GM03348 (cell line): ENCODE measurements around the gene GCSH.

ENCODE experiments used
- DNase-seq: peaks from one replicate; pipeline ENCODE4 v3.0.0; 2012; ENCODE audit warnings: low spot score

GCSH gene

DNA sequence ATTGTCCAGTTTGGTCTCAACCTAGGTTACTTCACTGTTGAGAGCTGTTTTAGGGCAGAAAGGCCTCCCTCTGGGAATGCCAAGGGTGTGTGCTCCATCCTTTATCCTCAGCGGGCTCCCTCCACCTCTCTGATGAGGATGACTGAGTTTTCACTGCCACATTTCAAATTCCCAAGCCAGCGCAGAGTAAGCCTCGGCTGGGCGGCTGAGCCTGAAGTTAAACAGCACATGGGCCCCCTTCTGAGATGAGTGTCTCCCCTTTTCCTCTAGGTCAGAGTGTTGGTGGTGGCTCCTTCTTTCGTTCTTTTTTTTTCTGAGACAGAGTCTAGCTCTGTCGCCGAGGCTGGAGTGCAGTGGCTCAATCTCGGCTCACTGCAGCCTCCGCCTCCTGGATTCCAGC, 5.5 kb upstream of the GCSH start:
- DNase-seq, result no peak

DNA sequence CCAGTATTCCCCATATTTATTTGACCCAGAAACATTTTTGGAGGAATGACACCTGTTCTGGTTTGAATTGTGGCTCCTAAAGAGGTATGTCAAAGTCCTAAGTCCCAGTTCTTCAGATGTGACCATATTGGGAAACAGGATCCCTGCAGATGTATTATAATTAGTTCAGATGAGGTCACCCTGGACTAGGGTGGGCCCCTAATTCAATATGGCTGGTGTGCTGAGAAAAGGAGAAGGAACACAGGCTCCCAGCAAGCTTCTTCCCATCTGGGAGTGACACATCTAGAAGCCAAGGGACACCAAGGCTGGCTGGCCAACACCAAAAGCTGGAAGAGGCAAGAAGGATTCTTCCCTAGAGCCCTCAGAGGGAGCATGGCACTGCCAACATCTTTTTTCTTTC, 3.8 kb upstream of the GCSH start:
- DNase-seq, result no peak

DNA sequence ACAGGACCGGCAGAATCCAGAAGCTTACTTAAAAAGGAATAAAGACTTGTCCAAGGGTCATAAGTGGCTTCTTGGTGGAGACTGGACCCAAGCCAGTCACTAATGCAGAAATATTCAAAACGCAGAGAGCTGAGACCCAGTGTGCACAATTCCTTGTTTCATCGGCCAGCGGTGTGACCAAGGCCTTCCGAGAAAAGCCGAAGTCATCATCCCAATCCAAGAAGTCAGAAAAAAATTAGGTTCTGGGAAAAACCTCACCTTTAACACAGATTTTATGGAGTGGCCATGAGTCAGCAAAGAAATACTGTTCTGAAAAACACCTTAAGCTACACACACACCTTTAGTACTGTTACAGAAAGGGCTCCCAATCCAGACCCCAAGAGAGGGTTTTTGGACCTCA, 1.0 kb upstream of the GCSH start:
- DNase-seq, result no peak

DNA sequence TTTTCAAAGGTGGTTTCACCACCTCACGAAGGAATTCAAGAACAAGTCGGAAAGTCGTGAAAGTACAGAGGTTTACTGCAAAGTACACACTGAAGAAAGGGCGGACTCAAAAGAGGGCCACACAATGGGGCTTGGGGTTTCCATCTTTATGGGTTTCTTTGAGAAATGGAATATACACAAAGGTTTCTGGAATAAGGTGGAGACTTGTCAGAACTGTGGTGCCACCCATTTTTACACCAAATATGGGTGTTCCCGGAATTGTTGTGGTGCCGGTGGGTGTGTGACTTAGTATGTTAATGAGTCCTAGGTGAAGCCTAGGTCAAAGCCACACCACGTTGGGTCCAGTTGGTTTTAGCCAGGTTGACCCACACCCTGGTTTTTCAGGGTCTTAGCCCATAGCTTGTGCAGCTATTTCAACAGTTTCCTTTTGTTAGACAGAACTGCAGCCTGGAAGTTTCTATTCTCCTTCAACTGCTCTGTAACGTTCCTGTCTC, 567 bp upstream of the GCSH start:
- DNase-seq, result no peak

DNA sequence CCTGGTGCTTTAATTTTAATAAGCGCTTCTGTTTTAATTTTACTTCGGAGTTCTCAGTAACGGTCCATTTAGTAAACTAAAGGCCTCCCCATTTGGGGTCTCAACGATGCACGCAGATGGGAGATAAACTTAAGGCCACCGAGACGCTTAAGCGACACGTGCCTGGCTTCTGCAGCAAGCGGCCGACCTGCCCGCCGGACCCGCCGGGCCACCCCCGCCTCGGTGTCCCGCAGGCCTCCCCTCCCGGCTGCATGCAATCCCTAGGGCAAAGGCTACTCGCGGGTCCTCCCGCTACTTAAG, 592 bp downstream of the GCSH start:
- DNase-seq, result no peak

DNA sequence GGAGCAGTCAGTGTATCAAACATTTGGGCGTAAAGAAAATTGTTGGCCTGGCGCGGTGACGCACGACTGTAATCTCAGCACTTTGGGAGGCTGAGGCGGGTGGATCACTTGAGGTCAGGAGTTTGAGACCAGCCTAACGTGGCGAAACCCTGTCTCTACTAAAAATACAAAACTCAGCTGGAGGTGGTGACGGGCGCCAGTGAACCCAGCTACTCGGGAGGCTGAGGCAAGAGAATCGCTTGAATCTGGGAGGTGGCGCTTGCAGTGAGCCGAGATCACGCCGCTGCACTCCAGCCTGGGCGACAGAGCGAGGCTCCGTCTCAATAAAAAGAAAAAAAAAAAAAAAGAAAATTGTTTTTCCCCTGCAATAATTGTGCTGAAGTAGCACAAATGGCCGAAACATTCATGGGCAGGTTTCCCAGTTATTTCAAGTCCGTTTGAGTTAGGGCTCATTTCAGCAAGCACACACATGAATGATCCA, 1.4 kb downstream of the GCSH start:
- peak; percentile 23 for DNase-seq

DNA sequence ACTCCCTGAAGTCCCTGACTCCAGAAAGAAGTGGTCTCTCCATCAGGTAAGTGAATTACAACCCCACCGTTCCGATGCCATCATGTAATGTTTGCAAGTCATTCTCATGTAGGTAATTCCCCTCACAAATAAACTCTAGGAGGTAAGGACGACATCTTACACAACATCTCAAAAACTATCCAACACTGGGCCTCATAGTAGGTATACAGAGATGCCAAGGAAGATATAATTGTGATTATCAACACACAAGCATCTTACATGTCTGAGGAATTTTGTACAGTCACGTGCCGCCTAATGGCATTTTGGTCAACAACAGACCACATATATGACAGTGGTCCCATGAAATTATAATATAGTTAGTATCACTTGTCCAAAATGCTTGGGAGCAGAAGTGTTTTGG, 7.4 kb downstream of the GCSH start:
- no peak for DNase-seq

DNA sequence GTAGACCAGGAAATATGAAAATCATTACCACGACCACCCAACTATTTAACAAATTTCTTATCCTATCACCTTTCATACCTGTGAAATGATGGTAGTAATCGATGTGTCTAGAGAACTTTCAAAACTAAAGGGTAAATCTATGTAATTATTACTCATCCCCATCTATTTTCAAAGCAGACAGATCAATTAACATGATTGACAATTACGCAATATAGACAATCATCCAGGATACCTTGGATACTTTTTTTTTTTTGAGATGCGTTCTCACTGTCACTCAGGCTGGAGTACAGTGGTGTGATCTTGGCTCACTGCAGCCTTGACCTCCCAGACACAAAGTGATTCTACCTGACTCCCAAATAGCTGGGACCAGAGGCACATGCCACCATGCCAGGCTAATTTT, 15.2 kb downstream of the GCSH start:
- no peak for DNase-seq

DNA sequence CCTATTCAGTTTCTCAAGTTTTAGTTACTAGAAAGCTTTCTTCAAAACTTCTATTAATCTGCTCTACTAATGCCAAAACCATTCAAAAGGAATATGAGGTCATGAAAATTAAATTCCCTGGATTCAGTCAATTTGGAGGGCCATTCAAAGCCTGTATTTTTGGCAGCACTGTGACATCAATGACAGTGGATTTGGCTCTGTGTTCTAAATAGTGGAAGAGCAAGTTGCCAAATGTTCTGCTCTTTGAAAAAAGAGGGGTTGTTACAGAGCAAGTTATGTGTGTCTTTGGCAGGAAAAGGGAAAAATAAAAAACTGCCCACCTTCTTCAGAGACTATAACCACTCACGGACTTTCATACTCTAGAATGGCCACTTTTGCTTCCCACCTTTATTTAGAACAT, 16.0 kb downstream of the GCSH start:
- no peak for DNase-seq

DNA sequence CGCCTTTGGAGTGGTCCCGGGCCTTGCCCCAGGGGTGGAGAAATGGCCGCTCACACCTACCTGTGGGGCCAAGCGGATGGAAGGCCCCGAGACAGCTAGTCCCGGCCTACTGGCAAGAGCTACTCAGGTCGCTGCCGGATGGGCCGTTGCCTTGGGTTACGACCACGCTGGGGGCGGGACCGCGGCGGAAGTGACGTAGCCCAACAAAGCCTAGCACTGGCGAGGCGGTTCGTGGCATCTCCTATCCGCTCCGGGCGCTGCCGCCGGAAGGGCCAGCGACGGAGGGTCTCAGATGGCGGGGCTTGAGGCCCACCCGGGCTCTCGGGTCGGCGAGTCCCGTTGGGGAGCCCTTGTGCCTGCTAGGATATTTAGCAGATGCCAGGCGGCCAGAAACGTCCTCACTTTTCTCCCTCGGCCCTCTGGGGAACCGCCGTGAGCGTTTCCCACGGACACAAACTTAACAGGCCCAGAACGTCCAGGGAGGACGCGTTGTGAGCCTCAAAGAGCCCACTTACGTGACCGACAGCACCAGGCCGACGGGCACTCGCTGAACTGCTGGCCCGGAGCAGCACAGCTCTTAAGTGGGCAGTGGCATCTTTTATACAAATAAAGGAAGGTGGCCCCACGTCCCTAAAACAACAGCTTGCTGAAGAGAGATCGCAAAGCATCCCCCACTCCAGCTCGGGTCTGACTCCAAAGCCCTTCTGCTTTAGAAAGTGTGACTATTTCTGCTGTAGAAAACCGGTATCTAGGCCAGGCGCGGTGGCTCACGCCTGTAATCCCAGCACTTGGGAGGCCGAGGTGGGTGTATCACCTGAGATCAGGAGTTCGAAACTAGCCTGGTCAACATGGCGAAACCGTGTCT, 18.9 kb downstream of the GCSH start, which contains the start of gene C16orf46:
C16orf46 (minus strand) TSS at position 163 of the 865 bp plus-strand sequence. CDS start 13,283 bp downstream, outside the sequence.
- DNase-seq, result peak; percentile 97

DNA sequence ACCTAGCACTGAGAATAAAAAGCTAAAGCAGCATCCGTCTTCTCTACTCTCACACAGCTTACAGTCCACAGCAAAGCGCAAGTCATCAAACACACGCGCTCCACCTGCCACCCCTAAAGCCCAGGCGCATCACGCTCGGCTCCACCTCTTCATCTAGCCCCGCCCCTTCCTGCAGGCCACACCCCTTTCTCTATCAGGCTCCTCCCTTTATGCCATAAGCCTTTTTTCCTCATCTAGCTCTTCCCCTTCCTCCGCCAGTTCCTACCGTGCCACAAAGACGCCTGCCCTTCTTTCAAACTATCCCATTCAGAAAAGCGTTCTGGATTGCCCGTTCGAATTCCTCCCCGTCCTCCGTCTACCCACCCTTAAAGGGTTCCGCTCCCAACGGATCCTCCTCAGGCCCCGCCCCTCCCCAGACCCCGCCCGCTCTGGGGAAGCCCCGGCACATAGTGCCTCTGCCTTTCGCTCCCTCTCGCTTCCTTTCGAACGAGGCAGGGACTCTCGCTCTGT, 19.6 kb downstream of the GCSH start:
- peak; percentile 91 for DNase-seq

DNA sequence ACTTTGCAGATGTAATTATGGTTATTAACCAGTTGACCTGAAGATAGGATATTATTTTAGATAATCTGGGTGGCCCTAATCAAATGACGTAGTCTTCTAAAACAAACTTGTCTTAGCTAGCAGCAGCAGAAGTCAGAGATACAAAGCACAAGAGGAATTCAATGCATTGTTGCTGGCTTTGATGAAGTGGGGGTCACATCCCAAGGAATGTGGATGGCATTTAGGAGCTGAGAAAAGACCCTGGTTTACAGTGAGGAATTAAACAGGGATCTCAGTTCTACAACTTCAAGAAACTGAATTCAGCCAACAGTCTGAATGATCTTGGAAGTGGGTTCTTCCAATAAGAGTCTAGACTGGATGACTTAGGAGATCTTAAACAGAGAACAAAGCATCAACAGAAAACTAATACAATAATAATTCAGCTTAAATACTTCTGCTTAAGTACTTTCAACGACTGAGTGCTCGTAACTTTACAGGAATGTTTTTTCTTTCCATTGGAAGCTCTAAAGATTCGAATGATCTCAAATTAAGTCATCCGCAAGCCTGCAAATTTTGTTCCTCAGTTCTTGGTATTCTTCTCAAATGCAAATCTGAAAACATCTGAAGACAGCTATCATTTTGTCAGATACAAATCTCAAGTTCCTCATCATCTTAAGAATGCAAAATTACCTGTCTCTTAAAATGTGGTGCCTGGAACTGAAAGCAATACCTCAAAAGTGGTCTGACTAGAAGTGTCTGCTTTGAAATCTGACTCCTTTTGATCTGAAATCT, 22.4 kb downstream of the GCSH start:
- no peak for DNase-seq

DNA sequence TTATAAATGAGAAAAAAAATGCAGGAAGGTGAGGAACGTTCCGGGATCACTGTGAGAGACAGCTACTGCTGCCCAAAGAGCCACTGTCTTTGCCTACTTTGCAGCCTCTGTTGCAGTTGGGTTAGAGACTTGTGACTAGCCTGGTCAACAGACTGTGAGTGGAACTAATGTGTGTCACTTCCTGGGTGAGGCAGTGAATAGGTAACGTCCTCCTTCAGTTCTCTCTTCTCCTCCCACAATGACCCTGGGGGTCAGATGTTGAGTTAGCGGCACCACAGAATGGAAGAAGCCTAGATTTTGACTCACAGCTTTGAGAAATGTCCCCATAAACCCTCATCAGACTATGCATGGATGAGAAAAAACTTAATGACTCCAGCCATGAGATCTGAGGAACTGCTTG, 24.4 kb downstream of the GCSH start:
- DNase-seq, result no peak

DNA sequence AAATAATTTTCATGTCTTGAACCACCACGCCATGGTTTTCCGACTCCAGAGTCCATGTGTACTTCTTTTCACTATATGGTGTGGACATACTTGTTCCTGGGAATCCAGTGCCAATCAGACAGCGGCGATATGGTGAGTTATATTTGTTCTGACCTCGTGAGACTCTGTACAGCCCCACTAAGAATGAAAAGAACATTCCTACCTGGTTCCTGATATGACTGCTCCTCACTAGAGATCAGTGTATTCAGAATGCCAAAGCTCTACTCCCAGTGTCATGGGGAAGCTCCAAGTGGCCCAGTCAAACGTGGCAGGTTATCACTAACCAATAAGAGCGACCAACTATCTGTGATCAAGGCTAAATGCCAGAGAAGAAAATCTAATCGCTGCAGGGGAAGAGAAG, 25.2 kb downstream of the GCSH start:
- DNase-seq, result no peak

DNA sequence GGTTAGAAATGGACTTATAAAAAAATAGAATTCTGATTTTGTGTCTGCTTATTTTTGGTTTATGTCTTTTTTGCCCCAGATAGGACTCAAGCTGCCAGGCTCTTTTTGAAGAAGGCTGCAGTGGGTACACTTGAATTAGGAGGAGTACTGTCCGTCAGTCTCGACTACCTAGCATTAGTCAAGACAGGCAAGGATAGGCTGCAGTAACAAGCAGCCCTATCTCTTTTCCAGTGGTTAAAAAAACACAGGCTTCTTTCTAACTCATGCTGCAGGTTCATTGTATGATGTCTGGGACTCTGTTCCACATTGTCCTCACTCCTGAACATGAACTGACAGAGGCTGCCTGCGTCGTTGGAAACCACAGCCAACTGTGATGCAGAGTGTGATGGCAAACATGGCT, 27.1 kb downstream of the GCSH start:
- no peak for DNase-seq

DNA sequence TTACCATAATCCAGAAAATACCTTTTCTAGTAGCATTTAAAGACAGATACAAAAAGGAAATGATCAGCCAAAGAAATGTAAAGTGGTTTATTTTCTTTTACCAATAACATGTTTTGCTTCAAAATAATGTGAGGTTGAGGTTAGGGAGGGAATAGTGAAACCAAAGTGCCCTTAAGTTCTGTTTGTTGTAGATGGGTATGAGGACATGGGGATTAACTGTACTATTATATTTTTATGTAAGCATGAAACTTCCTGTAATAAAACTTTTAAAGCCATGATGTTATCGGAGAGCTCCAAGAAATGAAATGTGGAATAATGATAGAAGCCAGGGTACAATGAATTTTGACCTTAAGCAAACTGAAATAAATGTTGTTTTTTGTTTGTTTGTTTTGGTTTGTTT, 29.0 kb downstream of the GCSH start:
- no peak for DNase-seq

DNA sequence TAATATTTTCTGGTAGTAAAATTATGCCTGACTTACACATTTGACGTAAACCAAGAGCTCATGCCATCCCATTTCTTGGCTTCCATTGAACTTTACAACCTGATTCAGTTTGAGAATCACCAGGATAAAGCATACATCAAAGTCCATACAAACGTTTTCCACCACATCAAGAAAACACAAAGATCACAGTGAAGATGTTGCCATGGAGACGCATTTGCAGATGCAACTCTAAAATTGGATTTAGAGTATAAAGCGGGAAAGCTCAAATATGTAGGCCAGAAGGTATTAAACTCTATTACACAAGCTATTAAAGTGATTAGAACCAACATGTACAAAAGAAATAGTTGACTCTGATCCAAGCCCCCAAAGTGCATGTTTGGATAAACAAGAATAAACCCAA, 29.5 kb downstream of the GCSH start:
- DNase-seq, result no peak

DNA sequence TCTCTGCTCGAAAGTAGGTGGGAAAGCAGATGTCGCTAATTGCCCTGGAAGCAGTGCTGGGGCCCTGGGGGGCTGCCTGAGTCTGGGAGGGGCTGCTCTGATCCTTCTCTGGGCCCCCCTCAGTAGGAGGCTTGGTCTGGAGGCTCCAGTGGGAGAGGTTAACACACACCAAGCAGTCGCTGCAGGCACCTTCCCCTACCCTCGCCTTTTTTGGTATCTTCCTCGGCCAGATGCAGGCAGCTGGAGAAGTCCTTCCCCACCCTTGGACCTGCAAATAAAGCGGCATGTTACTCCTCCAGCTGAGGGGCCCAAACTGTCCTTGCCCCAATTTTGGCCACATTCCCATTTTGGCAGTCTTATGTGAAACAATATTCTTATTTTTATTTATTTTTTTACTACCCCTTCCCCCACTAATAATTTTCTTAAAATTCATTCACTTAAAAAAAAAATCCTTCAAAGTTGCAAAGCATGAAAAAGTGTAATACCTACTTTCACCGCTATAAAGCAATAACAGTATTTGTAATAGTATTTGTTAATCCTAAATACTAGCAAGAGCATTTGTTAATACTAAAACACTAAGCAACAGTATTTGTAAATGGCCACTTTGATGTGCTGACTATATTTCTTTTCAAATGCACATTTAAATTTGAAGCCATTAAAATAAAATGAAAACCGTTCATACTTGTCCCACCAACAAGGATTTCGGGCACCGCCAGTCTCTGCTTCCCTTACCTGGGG, 34.2 kb downstream of the GCSH start:
- no peak for DNase-seq

DNA sequence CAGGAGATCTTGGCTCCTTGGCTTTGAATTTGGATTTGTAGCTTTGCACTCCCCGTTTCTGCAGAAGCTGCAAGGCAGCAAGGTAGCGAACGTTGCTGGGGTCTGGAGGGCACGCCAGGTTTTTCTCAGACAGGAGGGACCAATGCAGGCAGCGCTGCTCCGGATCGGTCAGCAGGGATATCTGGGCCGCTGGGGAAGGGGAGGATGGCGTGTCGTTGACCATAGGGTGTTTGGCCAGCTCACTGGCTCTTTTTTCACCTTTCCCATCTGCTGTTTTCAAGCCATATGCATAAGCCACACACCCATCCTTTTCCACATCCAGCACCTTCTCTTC, 34.9 kb downstream of the GCSH start:
- DNase-seq, result no peak

DNA sequence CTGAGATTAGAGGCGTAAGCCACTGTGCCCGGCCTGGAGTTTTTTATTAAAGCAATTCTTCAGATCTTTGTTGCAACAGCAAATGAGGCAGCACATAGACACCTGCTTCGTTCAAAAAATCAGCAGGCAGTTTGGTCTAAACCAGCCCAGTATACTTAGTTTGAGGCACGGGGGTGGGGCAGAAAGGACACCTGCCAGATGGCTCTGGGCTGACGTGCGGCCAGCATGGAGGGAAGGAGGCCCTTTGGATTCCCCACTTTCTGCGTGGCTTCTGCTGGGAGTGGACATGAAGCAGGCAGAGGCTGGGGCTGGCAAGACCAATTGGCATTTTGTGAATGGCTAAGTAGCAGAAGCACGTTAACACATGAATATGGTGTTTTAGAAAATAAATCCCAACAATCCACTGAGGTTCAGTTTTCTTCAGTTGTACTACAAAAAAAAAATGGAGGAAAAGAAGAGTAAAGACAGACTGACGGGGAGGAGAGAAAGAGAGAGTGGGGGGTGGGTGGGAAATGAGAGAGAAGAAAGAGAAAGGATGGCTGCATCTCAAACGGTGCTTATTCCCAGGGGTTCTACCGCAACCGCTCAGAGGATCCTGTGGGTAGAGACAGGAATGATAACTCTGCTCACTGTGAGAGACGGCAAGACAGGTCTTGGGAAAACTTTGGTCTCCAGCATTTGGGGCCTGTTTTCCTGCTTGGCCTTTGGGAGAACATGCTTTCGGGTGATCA, 35.5 kb downstream of the GCSH start:
- no peak for DNase-seq

DNA sequence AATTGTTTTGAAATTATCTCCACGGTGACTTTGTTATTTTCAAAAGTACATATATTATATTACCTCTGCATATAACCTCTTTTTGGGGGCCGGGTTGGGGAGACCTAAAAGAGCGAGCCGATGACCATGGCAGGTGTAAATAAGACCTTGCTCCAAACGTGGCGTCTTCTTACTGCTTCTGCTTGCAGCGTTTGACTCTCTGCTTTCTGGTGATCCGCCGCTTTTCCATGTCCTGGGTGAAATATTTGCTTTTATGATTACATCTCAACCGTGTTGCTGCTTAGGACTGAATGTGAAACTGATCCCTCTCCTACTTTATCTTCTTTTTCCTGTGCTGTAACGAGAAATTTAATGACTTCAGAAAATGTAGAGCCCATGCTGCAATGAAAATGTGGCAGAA, 42.4 kb downstream of the GCSH start:
- no peak for DNase-seq

DNA sequence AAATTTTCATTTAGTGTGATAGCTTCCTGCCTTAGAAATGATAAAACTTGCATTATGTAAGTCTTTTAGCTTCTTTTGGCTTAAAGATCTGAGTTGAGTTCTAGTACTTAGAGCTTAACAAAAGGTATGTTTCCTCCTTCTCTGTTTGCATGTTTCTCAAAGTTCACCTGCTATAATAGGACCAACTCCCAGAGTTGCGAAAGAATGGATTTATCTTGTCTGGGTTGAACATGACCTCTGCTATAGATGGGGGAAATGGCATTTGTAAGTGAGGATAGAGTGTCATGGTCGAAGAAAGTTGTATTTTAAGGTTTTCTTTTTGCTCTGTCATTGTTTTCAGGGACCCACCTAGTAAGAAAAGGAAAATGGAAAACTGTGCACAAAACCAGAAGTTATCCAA, 53.4 kb downstream of the GCSH start:
- no peak for DNase-seq
